Measurements from ENCODE around the gene FGF10. TPM values are rescaled to one million over a fixed set of nuclear protein-coding genes. Genes with fewer than 3 reads are reported as not detected.

Gene FGF10
- total and polyA plus RNA-seq, 8 donors, result 1.8 to 8.5 (median 5.8) TPM

DNA sequence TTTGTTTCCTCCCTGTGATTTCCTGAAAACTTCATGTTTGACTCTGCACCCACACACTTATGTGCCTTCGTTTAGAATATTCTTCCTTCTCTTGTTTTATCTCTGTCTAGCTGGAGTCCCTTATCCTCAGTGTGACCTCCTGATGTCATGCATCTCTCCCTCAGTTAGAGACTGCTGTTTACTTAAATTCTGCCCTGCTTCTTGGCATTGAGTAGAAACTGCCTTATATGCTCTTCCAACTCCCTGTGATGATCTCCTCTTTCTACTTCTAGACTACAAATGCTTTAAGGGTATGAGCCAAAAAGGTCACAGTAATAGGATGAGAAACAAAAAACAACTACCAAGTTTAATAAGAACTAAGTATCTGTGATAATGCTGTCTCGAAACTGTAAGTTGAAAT, 12.2 kb downstream of the FGF10 start:
- no peaks in the 10 kb centered on the region for H3K9me3 ChIP-seq
- DNase-seq (no peak), FAIRE-seq (no peak), ATAC-seq (no peak)
- no peaks in the 10 kb centered on the region for H3K4me1 ChIP-seq
- intact Hi-C loops (cut with DNase I), result no loop called here
- 45 to 51% methylated on average over 2 of the region's 2 CpGs for WGBS, 2 donors
- TF ChIP-seq, protein P1, sequence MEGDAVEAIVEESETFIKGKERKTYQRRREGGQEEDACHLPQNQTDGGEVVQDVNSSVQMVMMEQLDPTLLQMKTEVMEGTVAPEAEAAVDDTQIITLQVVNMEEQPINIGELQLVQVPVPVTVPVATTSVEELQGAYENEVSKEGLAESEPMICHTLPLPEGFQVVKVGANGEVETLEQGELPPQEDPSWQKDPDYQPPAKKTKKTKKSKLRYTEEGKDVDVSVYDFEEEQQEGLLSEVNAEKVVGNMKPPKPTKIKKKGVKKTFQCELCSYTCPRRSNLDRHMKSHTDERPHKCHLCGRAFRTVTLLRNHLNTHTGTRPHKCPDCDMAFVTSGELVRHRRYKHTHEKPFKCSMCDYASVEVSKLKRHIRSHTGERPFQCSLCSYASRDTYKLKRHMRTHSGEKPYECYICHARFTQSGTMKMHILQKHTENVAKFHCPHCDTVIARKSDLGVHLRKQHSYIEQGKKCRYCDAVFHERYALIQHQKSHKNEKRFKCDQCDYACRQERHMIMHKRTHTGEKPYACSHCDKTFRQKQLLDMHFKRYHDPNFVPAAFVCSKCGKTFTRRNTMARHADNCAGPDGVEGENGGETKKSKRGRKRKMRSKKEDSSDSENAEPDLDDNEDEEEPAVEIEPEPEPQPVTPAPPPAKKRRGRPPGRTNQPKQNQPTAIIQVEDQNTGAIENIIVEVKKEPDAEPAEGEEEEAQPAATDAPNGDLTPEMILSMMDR (IDR thresholded peaks at IDR 0.05), result no peak
- H3K4me3 ChIP-seq, result no peak overlapping the region
- no peak overlapping the region for H3K27ac ChIP-seq
- no peaks in the 10 kb centered on the region for H3K36me3 ChIP-seq
- H3K27me3 ChIP-seq, result no peaks in the 10 kb centered on the region

DNA sequence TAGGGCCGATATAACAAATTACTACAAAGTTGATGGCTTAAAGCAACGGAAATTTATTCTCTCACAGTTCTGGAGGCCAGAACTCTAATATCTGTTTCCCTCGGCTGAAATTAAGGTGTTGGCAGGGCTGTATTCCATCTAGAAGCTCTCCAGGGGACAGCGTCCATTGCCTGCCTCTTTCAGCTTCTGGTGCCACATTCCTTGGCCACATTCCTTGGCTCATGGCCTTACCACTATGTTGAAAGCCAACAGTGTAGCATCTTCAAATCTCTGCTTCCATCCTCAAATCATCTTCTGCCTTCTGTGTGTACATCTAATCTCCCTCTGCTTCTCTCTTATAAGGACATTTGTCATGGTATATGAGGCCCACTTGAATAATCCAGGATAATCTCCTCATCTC, 17.2 kb downstream of the FGF10 start:
- TF ChIP-seq, protein P1 (IDR thresholded peaks at IDR 0.05), result no peak
- FAIRE-seq, result no peak
- Histone ChIP-seq H3K27me3 (no peaks in the 10 kb centered on the region), H3K4me1 (peaks cover 0 to 4% (median 0%) of the 10 kb centered on the region in 3 donors), H3K27ac (no peak overlapping the region), H3K4me3 (no peak overlapping the region), H3K36me3 (no peaks in the 10 kb centered on the region), H3K9me3 (no peaks in the 10 kb centered on the region)
- WGBS, 2 donors, result 80 to 86% methylated on average over 4 of the region's 4 CpGs
- DNase-seq, result no peak
- intact Hi-C loops (cut with DNase I), result no loop called here
- no peak for ATAC-seq

DNA sequence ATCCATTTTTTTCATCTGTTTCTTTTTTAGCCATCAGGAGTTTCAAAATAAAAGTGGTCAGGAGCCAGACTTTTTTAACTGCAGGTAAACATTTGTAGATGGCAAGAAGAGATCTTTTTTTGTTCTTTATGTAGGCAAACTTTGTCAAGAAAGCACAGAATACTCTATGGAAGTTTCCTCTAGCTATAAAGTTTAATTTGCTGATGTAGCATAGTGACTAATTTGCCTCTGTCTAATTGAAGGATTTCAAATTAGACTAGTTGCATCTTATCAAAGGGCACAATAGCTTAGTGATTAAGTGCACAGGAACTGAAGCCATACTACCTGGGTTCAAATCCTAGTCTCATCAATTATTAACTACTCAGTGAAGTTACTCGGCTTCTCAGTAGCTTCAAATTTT, 22.0 kb downstream of the FGF10 start:
- Histone ChIP-seq H3K36me3 (no peaks in the 10 kb centered on the region), H3K27ac (no peak overlapping the region), H3K9me3 (no peaks in the 10 kb centered on the region), H3K4me1 (peaks cover 0 to 9% (median 0%) of the 10 kb centered on the region in 3 donors), H3K27me3 (no peaks in the 10 kb centered on the region), H3K4me3 (no peak overlapping the region)
- intact Hi-C loops (cut with DNase I), result no loop called here
- no peak for FAIRE-seq
- 12 to 15% methylated on average over 1 of the region's 1 CpG for WGBS, 2 donors
- TF ChIP-seq, protein P1 (IDR thresholded peaks at IDR 0.05), result no peak
- peak in 1 of 4 donors; percentile 27 for ATAC-seq
- no peak for DNase-seq

DNA sequence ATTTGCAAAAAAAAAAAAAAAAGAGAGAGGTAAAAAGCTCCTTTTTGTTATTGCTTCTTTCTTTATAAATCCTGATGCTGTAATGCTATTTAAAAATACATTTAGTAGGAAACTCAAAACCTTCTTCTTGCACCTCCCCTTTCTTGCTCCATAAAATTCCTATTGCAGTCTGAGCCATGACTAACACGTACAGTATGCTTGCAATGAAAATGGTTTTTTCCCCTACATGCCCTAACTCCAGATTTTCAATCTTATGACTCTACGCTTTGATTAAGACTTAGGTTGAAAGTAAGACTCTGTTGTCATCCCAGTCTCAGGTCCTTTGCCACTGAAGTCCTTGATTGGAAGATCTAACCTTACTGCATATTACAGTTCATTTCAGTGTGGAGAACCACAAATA, 23.9 kb downstream of the FGF10 start:
- FAIRE-seq (no peak), ATAC-seq (peak in 1 of 4 donors; percentile 20), DNase-seq (no peak)
- TF ChIP-seq, protein P1 (IDR thresholded peaks at IDR 0.05), result no peak
- H3K9me3 ChIP-seq, result no peaks in the 10 kb centered on the region
- intact Hi-C loops (cut with DNase I), result no loop called here
- peaks cover 0 to 9% (median 0%) of the 10 kb centered on the region in 3 donors for H3K4me1 ChIP-seq
- no peaks in the 10 kb centered on the region for H3K27me3 ChIP-seq
- H3K4me3 ChIP-seq, result no peak overlapping the region
- H3K27ac ChIP-seq, result no peak overlapping the region
- WGBS, 2 donors, result 47 to 49% methylated on average over 2 of the region's 2 CpGs
- no peaks in the 10 kb centered on the region for H3K36me3 ChIP-seq

DNA sequence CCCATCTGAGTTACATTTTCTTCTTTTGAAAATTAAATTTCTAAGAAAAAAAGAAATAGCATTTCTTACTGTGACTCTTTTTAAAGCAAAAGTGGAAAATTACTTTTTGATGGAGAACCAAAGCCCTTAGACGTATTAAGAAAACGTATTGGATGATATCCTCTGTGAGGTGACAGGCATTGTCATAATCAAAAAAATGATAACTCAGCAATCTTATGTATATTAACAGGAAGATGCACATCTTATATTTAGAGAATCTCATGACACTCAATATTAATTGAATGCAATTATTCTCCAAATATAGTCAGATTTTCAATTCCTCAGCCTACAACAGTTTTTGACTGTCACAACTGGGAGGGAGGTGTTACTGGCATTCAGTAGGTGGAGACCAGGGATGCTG, 25.1 kb downstream of the FGF10 start:
- Histone ChIP-seq H3K9me3 (no peaks in the 10 kb centered on the region), H3K27me3 (no peaks in the 10 kb centered on the region), H3K4me1 (peaks cover 0 to 9% (median 0%) of the 10 kb centered on the region in 3 donors), H3K4me3 (no peak overlapping the region), H3K36me3 (no peaks in the 10 kb centered on the region), H3K27ac (no peak overlapping the region)
- TF ChIP-seq, protein P1 (IDR thresholded peaks at IDR 0.05), result no peak
- WGBS, 2 donors, result 87 to 95% methylated on average over 2 of the region's 2 CpGs
- DNase-seq (no peak), ATAC-seq (no peak), FAIRE-seq (no peak)
- intact Hi-C loops (cut with DNase I), result no loop called here
